Mammary epithelial cell (primary cell): Measurements from ENCODE around the gene HYAL2.

Experiments
- CTCF ChIP-seq, 2 donors: IDR thresholded peaks in 1 of 2; conservative IDR thresholded peaks in 1 of 2; 2 replicates each; pipeline ENCODE4 v1.5.1; 2011 to 2012; ENCODE audit warnings: inconsistent platforms in 2 of 2, low read length in 2 of 2, mild to moderate bottlenecking in 2 of 2, control low read depth in 1 of 2, low read depth in 1 of 2; ENCODE audit not compliant: insufficient read depth in 1 of 2; ENCODE audit errors: extremely low read depth in 1 of 2
- EZH2 ChIP-seq: IDR thresholded peaks from 2 replicates; pipeline ENCODE4 v1.6.1; 2012; ENCODE audit warnings: low read length, inconsistent platforms, borderline replicate concordance

- TF ChIP-seq CTCF (conservative IDR thresholded peaks at IDR 0.05 in 1 of 2, IDR thresholded peaks at IDR 0.05 in 1 of 2; ENCODE audit: extremely low read depth in 1 of 2, insufficient read depth in 1 of 2, low read depth in 1 of 2, low read length in 2 of 2) = no peak
- no peak for TF ChIP-seq EZH2
These were observed 32.3 kb upstream of the HYAL2 start for GRCh38 chr3:50354850-50355249.
